ENCODE results near the gene CALM1.

Gene CALM1

DNA sequence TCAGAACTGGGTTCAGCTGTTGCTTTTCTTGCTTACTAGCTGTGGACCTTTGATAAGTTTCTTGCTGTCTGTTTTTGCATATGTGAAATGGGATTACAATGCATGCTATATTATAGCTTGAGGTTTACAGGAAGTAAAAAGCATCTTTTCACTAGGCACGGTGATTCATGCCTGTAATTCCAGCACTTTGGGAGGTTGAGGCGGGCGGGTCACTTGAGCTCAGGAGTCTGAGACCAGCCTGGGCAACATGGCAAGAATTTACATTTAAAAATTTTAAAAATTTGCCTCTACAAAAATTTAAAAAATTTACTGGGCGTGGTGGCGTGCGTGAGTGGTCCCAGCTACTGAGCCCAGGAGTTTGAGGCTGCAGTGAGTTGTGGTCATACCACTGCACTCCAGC is 42.0 kb downstream of the CALM1 start:
- H3K4me3 ChIP-seq (ENCODE audit: low read depth, low read length), result no peak overlapping the region
- H3K9me3 ChIP-seq (ENCODE audit: control insufficient read depth, low read length), result no peaks in the 10 kb centered on the region
- H3K27me3 ChIP-seq (ENCODE audit: control insufficient read depth, insufficient read depth, low read length), result no peaks in the 10 kb centered on the region
- TF ChIP-seq, protein P1, sequence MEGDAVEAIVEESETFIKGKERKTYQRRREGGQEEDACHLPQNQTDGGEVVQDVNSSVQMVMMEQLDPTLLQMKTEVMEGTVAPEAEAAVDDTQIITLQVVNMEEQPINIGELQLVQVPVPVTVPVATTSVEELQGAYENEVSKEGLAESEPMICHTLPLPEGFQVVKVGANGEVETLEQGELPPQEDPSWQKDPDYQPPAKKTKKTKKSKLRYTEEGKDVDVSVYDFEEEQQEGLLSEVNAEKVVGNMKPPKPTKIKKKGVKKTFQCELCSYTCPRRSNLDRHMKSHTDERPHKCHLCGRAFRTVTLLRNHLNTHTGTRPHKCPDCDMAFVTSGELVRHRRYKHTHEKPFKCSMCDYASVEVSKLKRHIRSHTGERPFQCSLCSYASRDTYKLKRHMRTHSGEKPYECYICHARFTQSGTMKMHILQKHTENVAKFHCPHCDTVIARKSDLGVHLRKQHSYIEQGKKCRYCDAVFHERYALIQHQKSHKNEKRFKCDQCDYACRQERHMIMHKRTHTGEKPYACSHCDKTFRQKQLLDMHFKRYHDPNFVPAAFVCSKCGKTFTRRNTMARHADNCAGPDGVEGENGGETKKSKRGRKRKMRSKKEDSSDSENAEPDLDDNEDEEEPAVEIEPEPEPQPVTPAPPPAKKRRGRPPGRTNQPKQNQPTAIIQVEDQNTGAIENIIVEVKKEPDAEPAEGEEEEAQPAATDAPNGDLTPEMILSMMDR (IDR thresholded peaks at IDR 0.05), result no peak
- H2AFZ ChIP-seq, result no peak overlapping the region
- H3K27ac ChIP-seq, result no peak overlapping the region
- H3K9ac ChIP-seq, result no peak overlapping the region
- no peak overlapping the region for H3K4me2 ChIP-seq (ENCODE audit: low read length)
- no peaks in the 10 kb centered on the region for H3K79me2 ChIP-seq
- H3K4me1 ChIP-seq, result peaks cover 11% of the 10 kb centered on the region
- no peaks in the 10 kb centered on the region for H3K36me3 ChIP-seq (ENCODE audit: control insufficient read depth, insufficient read depth, low read length)

DNA sequence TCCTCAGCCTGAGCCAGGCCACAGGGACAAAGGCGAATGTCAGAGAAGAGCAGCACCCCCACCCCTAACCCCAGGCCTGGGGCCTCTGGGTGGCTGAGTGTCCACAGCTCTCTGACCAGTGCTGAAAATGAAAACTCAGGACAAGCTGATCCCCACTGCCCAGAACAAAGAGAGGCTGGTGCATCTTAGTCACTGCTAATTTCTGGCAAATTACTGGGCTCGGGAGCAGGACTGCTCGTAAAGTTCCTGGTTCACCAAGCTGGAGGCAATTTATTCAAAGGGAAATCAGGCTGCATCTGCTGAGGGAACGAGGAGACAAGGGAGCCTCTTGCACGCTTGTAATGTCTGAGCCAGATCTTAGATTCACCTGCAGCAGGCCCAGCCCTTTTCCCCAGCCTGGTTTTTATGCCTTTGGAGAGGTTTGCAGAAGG is 43.2 kb downstream of the CALM1 start:
- no peak overlapping the region for H3K4me3 ChIP-seq (ENCODE audit: low read depth, low read length)
- H3K27ac ChIP-seq, result no peak overlapping the region
- no peaks in the 10 kb centered on the region for H3K27me3 ChIP-seq (ENCODE audit: control insufficient read depth, insufficient read depth, low read length)
- no peak overlapping the region for H3K9ac ChIP-seq
- no peak overlapping the region for H2AFZ ChIP-seq
- no peaks in the 10 kb centered on the region for H3K9me3 ChIP-seq (ENCODE audit: control insufficient read depth, low read length)
- TF ChIP-seq, protein P1 (IDR thresholded peaks at IDR 0.05), result no peak
- no peaks in the 10 kb centered on the region for H3K36me3 ChIP-seq (ENCODE audit: control insufficient read depth, insufficient read depth, low read length)
- no peak overlapping the region for H3K4me2 ChIP-seq (ENCODE audit: low read length)
- H3K79me2 ChIP-seq, result no peaks in the 10 kb centered on the region
- H3K4me1 ChIP-seq, result peaks cover 18% of the 10 kb centered on the region

- Histone ChIP-seq H3K4me1 (peaks cover 18% of the 10 kb centered on the region), H2AFZ (no peak overlapping the region), H3K9me3 (ENCODE audit: control insufficient read depth, low read length) (no peaks in the 10 kb centered on the region), H3K79me2 (no peaks in the 10 kb centered on the region), H3K9ac (no peak overlapping the region), H3K4me2 (ENCODE audit: low read length) (no peak overlapping the region), H3K36me3 (ENCODE audit: control insufficient read depth, insufficient read depth, low read length) (no peaks in the 10 kb centered on the region), H3K27me3 (ENCODE audit: control insufficient read depth, insufficient read depth, low read length) (no peaks in the 10 kb centered on the region), H3K27ac (no peak overlapping the region), H3K4me3 (ENCODE audit: low read depth, low read length) (no peak overlapping the region)
- TF ChIP-seq, protein P1 (IDR thresholded peaks at IDR 0.05), result no peak
These were observed 43.8 kb downstream of the CALM1 start for GRCh38 chr14:90440592-90440991.

DNA sequence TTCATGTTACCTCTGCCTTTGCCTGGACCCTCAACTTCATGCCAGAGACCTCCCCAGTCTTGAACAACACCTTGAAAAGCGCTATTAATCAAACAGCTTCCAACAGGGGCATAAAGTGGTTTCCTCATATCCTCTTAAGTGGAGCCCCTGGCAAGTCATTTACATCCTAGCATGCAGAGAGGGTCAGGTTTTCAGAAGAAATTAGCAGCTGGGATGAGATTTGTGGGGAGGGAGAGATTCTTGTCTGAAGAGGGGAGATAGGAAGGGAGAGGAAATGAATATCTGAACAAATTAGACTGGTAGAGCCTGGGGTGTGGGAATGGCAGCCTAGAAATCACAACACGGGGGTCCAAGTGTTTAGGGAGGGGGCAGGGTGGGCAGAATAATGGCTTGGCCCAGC is 45.6 kb downstream of the CALM1 start:
- Histone ChIP-seq H3K79me2 (no peaks in the 10 kb centered on the region), H3K4me1 (peaks cover 18% of the 10 kb centered on the region), H3K27ac (no peak overlapping the region), H3K4me2 (ENCODE audit: low read length) (no peak overlapping the region), H2AFZ (no peak overlapping the region), H3K27me3 (ENCODE audit: control insufficient read depth, insufficient read depth, low read length) (no peaks in the 10 kb centered on the region), H3K4me3 (ENCODE audit: low read depth, low read length) (no peak overlapping the region), H3K9ac (no peak overlapping the region), H3K9me3 (ENCODE audit: control insufficient read depth, low read length) (no peaks in the 10 kb centered on the region), H3K36me3 (ENCODE audit: control insufficient read depth, insufficient read depth, low read length) (no peaks in the 10 kb centered on the region)
- TF ChIP-seq, protein P1 (IDR thresholded peaks at IDR 0.05), result no peak
